HG03457 (cell line): ENCODE measurements around the gene RDH5.
A peak's percentile ranks its signal among the peaks of the same experiment; 100 is the strongest.

Experiments used
- ATAC-seq: cut with Tn5 transposase; IDR thresholded peaks from one replicate; pipeline ENCODE4 v1.9.1; 2021; ENCODE audit warnings: moderate number of reproducible peaks; ENCODE audit not compliant: unreplicated experiment

RDH5 gene

DNA sequence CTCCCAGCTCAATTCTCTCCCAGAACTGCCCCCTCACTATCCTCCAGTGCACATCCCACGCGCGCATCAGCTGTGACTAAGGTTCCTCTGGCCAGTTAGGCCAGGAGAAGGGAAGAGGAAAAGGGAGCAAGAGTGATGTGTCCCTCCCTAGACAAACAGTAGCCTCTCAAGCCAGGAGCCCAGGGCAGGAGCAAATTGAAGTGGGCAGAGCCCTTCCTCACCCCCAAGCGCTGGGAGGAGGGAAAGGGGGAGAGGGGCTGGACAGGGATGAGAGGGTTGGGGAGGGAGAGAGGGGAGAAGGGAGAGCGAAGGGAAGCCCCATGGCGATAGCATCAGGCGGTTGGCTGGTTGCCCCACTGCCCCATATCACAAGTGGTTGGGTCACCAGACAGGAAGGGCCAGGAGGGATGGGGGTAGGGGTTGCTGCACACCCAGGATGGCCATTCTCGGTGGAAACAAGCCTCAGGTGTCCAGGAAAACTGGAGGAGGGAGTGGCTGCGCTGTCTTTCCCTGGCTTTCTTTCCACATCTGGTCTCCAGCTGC, 7.5 kb downstream of the RDH5 start:
- no peak for ATAC-seq

DNA sequence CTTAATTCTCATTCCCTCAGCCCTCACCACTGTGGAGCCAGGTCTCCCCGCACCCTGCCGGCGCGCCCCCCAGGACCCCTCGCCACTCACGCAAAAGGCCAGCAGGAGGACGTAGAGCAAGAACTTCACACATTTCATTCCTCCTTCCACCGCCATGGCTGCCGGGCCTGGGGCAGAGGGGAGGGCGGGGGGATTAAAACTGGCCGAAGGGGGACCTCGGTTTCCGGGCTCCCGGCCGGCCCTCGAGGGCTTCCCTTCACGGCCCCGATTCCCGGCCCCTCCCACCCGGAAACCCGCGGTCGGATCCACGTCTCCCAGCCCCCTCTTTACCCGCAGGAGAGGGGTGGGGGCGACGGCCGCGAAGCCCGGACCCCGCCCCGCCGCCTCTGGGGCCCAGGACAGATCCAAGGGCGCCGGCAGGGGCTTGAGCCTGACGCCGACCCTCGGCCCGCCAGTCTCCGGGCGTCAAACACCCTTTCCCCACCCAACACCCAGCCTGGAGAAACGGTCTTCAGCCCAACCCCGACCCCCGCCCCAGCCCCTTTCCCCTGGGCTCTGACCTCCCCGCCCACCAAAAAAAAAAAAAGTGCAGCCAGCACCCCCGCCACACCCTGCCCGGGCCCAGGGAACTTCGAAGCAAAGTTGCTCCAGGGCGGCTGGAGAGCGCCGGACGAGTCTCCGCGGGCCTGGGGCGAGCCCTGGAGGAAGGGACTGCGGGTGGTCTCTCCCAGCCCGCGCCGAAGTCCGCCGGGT, 8.2 kb downstream of the RDH5 start:
- peak; percentile 20 for ATAC-seq

DNA sequence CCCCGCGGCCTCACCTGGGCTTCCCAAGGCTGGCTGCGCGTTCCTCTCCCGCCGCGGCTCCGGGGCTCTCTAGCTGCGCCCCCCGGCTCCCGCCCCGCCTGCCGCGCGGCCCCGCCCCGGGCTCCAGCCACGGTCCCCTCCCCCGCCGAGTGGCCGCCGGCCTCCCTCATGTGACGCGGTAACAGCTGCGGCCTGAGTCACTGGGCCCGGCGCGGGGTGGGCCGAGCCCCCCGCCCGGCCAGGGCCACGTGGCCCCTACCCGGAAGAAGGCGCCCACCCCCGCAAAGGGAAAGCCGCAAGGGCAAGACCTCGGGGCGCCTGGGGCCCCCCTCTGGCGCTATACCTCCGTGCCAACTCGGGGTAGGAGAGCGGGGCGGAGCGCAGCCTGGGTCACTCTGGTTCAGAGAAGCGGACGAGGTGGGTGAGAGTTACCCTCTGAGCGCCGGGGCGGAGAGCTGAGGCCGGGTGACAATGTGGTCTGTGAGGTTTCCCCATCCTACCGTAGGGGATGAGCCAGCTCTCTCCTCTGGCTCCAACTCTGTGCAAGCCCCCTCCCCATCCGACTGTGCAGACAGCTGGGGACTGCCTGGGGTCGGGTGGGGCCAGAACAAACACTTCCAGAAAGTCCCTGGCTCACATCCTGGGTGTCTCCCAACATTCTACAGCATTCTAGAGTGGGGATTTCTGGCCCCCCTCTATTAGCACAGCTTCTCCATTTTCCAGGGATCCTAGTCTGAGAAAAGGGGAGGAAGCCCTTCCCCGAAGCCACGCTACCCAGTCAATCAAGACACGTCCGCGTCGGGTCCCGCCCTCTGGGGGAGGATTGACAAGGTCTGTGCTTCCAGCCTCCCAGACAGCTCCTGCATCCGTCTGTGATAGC, 9.0 kb downstream of the RDH5 start, which contains the start of gene CD63:
TSS of gene CD63 (minus strand) at position 71 of the 880 bp plus-strand sequence. CDS start 668 bp downstream, outside the sequence.
- ATAC-seq = peak; percentile 53

DNA sequence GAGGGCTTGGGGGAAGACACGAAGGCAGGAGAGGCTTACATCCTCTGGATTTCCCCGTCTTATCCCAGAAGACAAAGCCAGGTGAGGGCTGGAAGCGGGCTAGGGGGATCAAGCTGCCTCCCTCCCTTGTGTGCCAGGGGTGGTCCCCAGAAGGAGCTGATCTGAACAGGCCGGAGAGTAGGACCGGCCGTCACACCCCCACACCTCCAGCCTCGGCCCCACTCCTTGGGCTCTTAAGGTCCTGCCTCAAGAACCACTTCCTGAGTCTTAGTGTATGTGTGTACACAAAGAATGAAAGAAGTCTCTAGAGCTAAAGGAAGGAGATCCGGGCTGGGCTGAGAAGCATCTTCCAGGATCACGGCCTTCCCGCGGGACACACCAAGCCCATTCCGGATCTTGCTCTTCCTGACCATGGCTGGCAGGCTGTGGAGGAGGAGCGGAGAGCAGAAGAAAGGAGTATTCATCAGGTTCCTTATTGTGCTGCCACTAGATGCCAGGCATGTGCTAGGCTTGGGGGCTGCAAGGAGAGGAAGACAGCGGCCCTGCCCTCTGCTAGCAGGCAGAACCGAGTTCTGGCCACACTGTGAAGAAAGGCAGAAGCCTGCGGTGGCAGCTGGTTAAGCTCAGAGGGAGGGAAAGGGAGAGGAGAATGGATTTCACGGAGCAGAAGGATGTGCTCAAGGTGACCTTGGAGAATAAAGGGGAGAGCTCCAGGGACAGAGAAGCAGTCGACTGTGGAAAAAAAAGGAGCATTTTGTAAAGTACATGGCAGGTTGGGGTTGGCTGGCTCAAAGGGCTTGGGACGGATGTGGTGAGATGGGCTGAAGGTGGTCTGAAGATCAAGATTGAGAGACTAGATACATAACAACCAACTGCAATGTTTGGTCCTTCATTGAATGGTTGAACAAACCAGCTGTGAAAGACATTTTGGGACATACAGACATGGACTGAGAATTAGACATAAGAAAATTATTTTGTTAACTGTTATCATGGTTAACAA, 9.9 kb downstream of the RDH5 start:
- ATAC-seq = peak; percentile 35

DNA sequence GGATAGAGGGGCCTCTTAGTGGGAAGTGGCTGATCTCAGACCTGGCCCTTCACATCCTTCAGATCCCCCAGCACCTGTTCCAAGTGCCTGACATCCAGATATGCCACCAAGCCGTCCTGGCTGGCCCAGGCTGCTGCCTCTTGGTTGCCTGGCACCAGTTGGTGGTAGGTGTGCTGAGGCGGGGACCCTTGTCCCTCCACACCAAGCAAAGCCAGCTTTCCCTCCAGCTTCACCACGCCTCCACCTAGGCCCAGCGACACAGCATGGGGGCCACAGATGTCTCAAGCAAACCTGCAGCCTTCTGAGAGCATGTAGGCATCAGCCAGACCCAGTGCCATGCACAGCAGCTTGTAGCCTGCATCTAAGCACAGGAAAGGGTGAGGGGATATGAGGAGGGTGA, 12.1 kb downstream of the RDH5 start:
- no peak for ATAC-seq

DNA sequence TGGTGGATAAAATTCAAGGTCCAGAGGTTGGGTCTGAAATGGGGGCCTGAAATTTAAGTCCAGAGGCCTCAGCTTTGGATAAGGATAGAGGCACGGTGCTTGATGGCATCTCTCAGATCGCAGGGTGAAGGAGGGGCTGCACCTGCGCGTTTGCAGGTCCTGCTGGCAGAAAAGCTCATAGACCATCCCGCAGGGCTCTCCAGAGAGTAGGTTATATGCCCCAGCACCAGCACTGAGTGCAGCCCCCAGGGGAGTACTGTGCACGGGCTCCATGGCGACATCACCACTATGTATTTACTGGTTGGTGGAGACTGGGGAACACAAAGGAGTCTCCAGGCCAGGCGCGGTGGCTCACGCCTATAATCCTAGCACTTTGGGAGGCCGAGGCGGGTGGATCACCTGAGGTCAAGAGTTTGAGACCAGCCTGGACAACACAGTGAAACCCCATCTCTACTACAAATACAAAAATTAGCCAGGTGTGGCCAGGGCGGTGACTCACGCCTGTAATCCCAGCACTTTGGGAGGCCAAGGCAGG, 12.9 kb downstream of the RDH5 start:
- no peak for ATAC-seq

DNA sequence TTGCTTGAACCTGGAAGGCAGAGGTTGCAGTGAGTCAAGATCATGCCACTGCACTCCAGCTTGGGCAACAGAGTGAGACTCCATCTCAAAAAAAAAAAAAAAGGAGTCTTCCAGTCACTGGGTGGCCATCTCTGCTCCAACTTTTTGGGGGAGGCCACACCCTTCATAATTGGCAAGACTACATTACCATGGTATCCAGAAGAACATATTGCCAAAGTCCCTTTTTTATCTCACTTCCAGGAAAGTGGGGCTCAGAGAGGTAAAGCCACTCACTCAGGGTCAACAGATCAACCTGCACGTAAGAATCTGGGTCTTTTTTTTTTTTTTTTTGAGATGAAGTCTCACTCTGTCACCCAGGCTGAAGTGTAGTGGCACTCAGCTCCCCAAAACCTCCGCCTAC, 13.7 kb downstream of the RDH5 start:
- no peak for ATAC-seq

DNA sequence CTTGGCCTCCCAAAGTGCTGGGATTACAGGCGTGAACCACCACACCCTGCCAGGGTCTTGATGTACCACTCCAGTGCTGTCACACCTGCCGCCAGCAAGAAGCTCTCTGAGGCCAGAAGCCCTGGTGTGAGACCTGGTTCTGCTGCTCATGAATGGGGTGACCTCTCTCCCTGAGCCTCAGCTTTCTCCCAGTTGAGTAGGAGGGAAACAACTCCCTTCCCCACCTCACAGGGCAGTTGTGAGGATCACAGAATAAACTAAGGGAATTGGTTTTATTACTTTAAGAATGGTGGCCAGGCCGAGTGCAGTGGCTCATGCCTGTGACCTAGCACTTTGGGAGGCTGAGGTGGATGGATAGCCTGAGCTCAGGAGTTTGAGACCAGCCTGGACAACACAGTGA, 14.4 kb downstream of the RDH5 start:
- no peak for ATAC-seq

DNA sequence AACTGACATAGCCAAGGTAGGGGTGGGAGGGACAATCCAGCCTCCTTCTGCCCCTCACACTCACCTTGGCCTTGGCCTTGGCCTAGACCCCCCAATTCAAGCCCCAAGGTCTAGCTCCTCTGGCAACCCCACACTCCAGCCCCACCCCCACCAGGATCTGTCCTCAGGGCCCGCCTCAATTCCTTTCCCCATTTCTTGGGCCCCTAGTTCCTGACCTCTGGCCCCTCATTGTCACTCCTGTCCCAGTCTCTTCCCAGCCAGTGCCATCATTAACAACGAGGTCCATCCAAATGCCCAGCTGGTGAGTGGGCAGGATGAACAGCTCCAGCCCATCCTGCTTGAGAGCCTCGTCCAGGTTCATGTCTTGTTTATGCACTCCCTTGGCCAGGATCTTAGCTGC, 15.9 kb downstream of the RDH5 start:
- ATAC-seq = no peak

DNA sequence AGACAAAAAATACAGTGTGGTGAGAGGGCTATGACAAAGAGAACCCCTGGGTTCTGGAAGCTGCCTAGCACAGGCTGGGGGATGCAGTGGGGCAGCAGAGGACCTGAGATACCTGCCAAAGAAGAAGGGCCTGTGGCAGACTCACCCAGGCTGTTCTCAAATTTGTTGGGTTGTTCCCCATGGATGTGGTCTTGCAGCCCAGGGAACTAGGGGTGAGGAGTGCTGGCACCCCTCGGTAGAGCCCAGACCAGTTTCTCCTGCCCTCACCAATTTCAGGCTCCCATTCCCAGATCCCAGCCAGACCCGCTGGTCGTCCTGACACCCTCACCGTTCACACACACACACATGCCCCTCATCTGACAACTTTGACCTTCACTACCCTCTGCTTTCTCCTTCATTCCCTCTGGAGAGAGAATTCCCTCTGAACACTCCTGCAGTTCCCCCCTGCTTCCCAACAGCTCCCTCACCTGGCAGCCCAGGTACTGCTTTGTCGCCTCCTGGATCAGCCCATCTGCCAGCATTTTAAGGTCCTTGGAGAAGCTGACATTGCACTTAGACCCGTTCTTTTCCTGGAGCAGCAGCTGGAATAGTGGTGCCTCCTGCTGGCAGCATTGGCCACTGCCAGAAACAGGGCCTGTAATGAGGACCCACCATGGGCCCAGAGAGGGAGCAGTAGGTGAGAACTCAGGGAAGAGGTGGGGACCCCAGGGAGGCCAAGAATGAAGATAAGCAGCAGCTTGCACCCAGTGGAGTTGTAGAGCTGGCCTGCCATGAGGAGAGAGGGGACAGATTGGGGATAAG, 16.8 kb downstream of the RDH5 start:
- no peak for ATAC-seq

DNA sequence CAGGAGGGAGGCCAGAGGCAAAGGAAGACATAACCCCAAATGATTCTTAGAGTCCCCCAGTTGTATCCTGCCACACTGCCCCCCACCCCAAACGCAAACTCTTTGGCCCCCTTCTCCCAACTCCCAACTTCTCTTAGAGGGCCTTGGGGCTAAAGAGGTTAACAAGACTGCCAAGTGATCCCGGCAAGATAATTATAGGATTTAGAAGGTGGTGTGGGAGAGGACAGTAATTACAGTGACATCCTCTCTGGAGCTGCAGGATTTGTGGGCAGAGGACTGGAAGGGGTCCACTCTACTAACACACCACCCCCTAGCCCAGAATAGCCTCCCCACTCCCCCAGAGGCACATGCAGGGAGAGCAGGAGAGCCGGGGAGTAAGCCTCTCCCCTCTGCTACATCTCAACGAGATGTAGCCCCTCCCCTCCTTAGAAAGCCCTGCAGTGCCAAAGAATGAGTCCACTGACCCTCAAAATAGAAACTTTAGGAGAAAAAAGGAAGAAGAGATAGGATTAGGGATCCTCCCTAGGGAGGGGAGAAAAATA, 17.5 kb downstream of the RDH5 start:
- ATAC-seq = no peak

DNA sequence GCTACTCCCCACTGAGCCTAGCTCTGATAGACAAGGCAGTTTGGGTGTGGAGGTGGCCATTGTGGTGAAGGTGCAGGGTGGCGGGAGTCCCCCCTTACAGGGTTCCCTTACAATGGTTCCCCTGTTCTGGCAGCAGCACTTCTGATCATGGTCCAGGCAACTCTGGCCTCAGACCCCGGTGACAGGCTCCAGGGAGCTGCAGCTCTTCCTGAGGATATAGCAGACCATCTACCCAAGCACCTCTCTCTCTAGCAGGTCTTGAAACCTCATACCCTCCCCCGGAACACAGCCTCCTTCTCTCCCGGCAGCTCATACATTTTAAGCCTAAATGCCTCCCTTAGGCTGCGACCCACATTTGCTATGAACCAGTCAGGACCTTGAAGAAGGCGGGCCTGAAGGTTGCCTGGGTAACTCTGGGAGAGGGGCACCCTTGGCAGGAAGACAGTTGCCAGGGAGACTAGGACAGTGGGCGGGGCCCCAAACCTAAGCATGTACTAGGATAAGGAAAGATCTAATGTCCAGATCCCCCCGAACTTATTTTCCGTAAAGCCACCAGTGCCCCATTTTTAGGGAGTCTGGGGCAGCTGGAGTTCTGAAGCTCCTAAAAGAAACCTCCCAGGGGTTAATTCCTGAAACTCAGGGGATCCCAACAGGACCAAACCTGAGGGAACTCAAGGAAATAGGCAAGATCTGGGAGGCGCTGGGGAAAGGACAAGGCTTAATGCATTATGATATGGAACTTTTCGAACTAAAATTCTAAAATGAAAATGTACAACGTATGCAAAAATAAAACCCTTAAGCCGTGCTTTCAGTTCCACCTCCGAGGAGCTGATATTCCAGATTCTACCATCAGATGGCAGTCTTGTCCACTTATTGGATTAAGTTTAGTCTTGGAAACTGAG, 18.2 kb downstream of the RDH5 start:
- ATAC-seq = peak; percentile 66

DNA sequence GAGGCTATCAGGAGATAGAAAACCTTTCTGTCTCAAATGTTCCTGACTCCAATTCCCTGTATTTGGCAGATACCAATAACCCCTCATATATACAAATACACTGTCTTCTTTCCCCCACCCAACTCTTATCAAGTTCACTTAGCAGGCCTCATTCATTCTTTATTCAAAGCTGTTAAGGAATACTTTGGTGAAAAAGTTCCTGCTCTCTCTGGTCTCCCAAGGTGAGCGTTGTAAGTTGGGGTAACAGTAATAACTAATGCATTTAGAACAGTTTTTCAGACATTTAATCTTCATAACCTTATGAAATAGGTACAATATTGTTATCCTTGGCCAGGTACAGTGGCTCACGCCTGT, 18.8 kb downstream of the RDH5 start:
- no peak for ATAC-seq

DNA sequence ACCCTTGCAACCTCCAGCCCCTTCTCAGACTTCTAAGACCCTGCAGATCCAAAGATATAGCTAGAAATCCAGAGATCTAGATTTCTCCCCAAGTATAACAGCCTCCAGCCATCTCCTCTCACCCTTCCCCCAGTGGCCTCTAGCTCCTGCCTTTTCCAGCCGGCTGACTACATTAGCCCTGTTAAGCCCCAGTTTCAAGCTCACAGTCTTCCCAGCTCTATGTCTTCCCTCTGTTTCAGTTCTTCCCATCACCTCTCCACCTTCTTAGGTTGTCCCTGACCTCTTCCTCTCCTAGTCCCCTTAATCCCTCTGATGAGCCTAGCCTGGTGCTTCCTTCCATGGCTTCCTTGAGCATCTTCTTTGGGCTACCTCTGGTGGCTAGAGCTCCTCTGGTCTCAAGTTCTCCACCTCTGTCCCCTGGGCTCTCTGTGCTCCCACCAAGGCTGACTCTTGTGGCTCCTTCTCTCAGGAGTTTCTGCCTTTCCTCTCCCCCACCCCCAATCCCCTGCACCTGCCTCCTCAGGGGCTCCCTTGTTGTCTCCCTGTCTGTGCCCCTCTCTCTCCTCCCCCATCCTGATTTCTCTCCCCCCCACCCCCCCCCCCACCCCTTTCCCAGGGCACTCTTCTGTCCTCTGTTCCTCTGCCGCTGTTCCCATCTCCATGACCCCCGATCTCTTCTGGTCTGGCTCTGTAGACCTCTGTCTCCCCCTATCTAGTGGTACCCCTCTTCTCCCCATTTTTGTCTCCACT, 21.9 kb downstream of the RDH5 start:
- no peak for ATAC-seq

DNA sequence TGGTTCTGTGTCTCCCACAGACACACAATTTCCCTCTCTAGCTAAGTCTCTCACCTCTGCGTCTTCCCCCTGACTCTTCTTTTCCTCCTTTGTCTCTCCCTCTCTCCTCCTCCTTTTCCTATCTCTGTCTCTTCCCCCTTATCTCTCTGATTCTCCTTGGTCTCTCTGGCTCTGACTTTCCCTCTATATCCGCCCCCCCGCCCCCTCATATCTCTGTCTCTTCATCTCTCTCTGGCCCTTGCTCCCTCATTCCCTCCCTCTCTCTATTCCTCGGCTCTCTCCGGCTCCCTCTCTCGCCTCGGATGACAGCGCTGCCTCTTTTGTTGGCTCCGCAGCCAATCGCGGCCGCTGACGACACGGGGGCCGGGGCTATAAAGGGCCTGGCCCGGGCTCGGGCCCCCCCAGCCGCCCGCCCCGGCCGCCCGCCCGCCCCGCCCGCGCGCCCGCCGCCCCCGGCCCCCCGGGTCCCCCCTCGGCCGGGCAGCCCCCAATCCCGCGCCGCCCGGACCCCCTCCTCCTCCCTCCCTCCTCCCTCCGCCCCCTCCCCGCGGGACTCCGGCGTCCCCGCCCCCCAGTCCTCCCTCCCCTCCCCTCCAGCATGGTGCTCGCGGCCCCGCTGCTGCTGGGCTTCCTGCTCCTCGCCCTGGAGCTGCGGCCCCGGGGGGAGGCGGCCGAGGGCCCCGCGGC, 22.7 kb downstream of the RDH5 start, which contains the start of gene GDF11:
TSS of gene GDF11 (plus strand) at position 404 of the 687 bp plus-strand sequence. CDS start at position 599, 195 bp downstream.
- peak; percentile 24 for ATAC-seq

DNA sequence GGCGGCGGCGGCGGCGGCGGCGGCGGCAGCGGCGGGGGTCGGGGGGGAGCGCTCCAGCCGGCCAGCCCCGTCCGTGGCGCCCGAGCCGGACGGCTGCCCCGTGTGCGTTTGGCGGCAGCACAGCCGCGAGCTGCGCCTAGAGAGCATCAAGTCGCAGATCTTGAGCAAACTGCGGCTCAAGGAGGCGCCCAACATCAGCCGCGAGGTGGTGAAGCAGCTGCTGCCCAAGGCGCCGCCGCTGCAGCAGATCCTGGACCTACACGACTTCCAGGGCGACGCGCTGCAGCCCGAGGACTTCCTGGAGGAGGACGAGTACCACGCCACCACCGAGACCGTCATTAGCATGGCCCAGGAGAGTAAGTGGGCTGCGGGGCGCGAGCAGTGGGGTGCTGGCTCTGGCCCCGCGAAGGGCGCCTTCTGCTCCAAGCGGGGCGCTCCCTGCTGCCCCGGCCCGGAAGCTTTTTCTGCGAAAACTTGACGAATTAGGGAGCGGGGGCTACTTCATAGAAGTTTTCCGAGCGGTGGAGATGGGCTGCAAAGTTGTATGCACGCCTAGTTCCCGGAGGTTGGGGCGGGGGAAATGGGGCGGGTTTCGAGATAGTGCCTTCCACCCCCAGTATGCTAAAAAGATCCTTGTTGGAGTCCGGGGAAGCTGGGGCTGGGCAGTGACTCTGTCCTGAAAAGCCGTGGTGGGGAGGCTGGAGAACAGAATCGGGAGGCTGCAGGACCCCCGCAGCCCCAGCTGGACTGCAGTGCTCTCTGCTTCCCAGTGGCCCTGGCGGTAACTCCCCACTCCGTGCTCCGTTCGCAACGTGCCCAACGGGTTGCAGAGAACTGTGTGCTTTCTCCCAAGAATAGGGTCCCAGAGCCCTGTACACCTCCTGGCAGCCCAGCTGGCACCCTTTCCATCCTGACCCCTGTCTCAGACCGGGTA, 23.5 kb downstream of the RDH5 start:
- ATAC-seq = peak; percentile 37
